Esophagus muscularis mucosa (tissue), 4 donors: ENCODE data around the gene ANXA10. TPM values are rescaled to one million over a fixed set of nuclear protein-coding genes. Genes with fewer than 3 reads are reported as not detected.
"Not testable (repeated sequence)": the region's sequence is repeated elsewhere in the genome, so short reads cannot be mapped to it uniquely, and the experiment has no call there.

ENCODE experiments used
- DNase-seq: peaks from one replicate; pipeline ENCODE4 v3.0.0-alpha.2; 2017; ENCODE audit errors: extremely low spot score
- H3K27ac ChIP-seq, 4 donors: fragments of 200-600 bp; sonication (generic); replicated peaks in 1 of 4; 1 replicate in 3 of 4; 2 replicates in 1 of 4; pipeline ENCODE4 v1.5.1; 2016 to 2019; ENCODE audit warnings: mild to moderate bottlenecking in 1 of 4
- H3K27me3 ChIP-seq, 4 donors: fragments of 200-600 bp; sonication (generic); one replicate each; pipeline versions ENCODE4 v1.5.1 to v1.6.0; 2016 to 2019
- H3K36me3 ChIP-seq, 4 donors: fragments of 200-600 bp; sonication (generic); one replicate each; pipeline ENCODE4 v1.5.1; 2016 to 2019
- H3K4me1 ChIP-seq, 4 donors: fragments of 200-600 bp; sonication (generic); one replicate each; pipeline ENCODE4 v1.5.1; 2016 to 2019
- H3K4me3 ChIP-seq, 4 donors: fragments of 200-600 bp; sonication (generic); 1 replicate in 2 of 4; 2 replicates in 2 of 4; pipeline ENCODE4 v1.5.1; 2016 to 2019; ENCODE audit warnings: mild to moderate bottlenecking in 4 of 4, moderate library complexity in 1 of 4
- H3K9me3 ChIP-seq, 4 donors: fragments of 200-600 bp; sonication (generic); 1 replicate in 3 of 4; 2 replicates in 1 of 4; pipeline ENCODE4 v1.5.1; 2016 to 2019
- EP300 ChIP-seq: sonication (generic); formaldehyde crosslinking; IDR thresholded peaks from one replicate; pipeline ENCODE4 v1.6.1; 2017; ENCODE audit warnings: antibody characterized with exemption
- POLR2A ChIP-seq: fragments of 450-650 bp; IDR thresholded peaks from one replicate; pipeline ENCODE4 v1.6.1; 2017; ENCODE audit warnings: antibody characterized with exemption, moderate library complexity, mild to moderate bottlenecking, low read depth
- POLR2AphosphoS5 ChIP-seq, 2 donors: sonication (generic); formaldehyde crosslinking; IDR thresholded peaks; one replicate each; pipeline ENCODE4 v1.6.1; 2017; ENCODE audit warnings: antibody characterized with exemption in 2 of 2
- WGBS: methylation state at CpG from one replicate; pipeline ENCODE4 v1.1.5; 2018; 5-methylcytosine and 5-hydroxymethylcytosine counted together
- intact Hi-C: fragments of 100-400 bp; cut with DNase I; formaldehyde crosslinking; loops from one replicate; pipeline ENCODE4 v1.15.1; 2023
- total RNA-seq, 4 donors: library from RNA; depleted of rRNA; stranded (reverse); fragments of >200 nt; gene quantifications; one replicate each; pipeline versions ENCODE4 v1.1.0 to v1.2.1, GENCODE V29; 2016
- TF ChIP-seq, protein P1 (sequence below), 3 experiments: fragments of 200-600 bp in 2 of 3; fragments of 450-650 bp in 1 of 3; sonication (generic) in 2 of 3; IDR thresholded peaks; one replicate each; pipeline ENCODE4 v1.5.1; 2017 to 2019; ENCODE audit warnings: antibody characterized with exemption in 3 of 3, mild to moderate bottlenecking in 2 of 3, moderate library complexity in 1 of 3

ANXA10 gene
- total RNA-seq, 4 donors from 2014 or later: 4.6 TPM; not detected in 3

DNA sequence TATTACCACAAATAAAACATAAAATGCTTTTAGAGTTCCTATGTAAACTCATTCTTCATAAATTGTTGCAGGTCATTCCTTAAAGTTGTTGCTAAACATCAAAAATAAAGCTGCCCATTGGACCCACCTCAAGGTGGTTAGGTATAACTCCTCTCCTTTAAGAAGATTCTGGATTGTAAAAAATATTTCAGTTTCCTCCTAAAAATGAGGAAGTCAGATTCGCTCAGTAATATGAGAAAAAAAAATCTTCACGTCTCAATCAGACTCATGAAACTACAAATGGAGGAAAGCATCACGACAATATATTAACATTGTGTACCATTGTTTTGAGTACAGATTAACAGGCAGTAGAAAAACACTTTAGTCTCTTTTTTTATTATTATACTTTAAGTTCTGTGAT, 120.3 kb downstream of the ANXA10 start:
- Histone ChIP-seq H3K36me3 (peaks cover 4 to 16% (median 10%) of the 10 kb centered on the region in 4 donors), H3K4me1 (no peaks in the 10 kb centered on the region), H3K9me3 (no peaks in the 10 kb centered on the region), H3K27me3 (no peaks in the 10 kb centered on the region), H3K4me3 (no peak overlapping the region), H3K27ac (no peak overlapping the region)
- WGBS: 87% methylated on average over 3 of the region's 3 CpGs
- DNase-seq: no peak
- TF ChIP-seq EP300 (no peak), POLR2A (no peak), POLR2AphosphoS5 (IDR thresholded peaks at IDR 0.05) (no peak)
- TF ChIP-seq, protein P1, sequence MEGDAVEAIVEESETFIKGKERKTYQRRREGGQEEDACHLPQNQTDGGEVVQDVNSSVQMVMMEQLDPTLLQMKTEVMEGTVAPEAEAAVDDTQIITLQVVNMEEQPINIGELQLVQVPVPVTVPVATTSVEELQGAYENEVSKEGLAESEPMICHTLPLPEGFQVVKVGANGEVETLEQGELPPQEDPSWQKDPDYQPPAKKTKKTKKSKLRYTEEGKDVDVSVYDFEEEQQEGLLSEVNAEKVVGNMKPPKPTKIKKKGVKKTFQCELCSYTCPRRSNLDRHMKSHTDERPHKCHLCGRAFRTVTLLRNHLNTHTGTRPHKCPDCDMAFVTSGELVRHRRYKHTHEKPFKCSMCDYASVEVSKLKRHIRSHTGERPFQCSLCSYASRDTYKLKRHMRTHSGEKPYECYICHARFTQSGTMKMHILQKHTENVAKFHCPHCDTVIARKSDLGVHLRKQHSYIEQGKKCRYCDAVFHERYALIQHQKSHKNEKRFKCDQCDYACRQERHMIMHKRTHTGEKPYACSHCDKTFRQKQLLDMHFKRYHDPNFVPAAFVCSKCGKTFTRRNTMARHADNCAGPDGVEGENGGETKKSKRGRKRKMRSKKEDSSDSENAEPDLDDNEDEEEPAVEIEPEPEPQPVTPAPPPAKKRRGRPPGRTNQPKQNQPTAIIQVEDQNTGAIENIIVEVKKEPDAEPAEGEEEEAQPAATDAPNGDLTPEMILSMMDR (IDR thresholded peaks at IDR 0.05): no peak
- intact Hi-C loops: no loop called here

DNA sequence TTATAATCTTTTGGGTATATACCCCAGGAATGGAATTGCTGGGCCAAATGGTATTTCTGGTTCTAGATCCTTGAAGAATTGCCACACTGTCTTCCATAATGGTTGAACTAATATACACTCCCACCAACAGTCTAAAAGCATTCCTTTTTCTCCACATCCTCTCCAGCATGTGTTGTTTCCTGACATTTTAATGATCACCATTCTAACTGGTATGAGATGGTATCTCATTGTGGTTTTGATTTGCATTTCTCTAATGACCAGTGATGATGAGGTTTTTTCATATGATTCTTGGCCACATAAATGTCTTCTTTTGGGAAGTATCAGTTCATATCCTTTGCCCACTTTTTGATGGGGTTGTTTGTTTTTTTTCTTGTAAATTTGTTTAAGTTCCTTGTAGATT, 121.2 kb downstream of the ANXA10 start:
- H3K9me3 ChIP-seq, H3K4me1 ChIP-seq, H3K4me3 ChIP-seq, intact Hi-C loops, H3K27ac ChIP-seq, DNase-seq, H3K27me3 ChIP-seq: not testable (repeated sequence)
- peaks cover 8 to 25% (median 14%) of the 10 kb centered on the region in 4 donors for H3K36me3 ChIP-seq

DNA sequence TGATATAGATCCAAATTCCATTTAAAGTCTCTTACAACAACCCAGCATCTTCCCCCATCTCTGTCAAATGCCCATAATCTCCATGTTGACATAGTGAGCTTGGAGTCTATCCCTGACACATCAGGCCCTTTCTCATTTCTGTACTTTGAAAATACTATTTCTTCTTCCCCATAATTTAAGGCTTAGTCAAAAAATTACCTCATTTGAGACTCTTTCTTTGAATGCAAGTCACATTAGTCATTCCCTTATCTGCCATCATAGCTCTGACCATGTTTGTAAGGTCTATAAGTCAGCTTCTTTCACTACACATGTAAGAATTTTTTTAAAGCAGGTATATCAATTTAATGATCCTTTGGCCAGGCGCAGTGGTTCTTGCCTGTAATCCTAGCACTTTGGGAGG, 126.3 kb downstream of the ANXA10 start:
- Histone ChIP-seq H3K9me3 (no peaks in the 10 kb centered on the region), H3K4me3 (no peak overlapping the region), H3K27me3 (no peaks in the 10 kb centered on the region), H3K36me3 (peaks cover 15 to 62% (median 31%) of the 10 kb centered on the region in 4 donors), H3K27ac (no peak overlapping the region), H3K4me1 (no peaks in the 10 kb centered on the region)
- no peak for TF ChIP-seq POLR2A
- no peak for TF ChIP-seq EP300
- TF ChIP-seq POLR2AphosphoS5 (IDR thresholded peaks at IDR 0.05): no peak
- no peak for DNase-seq
- intact Hi-C loops: no loop called here
- WGBS: 94% methylated on average over 1 of the region's 1 CpG

DNA sequence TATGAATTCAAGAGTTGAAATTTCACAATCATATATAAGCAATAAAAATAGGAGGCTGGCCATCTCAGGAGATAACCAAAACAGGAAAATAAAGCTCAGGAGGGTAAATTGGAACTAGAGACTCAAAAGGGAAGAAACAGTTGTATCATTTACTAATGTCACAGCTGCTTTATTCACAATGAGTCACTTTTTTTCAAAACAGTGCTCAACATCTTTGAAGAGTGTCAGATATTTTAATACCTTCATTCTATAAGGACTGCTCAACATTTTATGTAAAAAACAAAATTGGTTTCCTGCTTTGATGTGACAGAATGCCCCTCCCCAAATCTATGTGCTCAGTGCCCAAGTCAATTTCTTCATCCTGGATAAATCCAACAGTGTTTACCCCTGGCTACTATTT, 128.6 kb downstream of the ANXA10 start:
- no peak for TF ChIP-seq POLR2A
- TF ChIP-seq EP300: no peak
- TF ChIP-seq POLR2AphosphoS5 (IDR thresholded peaks at IDR 0.05): no peak
- TF ChIP-seq, protein P1 (IDR thresholded peaks at IDR 0.05): no peak
- H3K27ac ChIP-seq: no peak overlapping the region
- peaks cover 15 to 62% (median 36%) of the 10 kb centered on the region in 4 donors for H3K36me3 ChIP-seq
- no peak overlapping the region for H3K4me3 ChIP-seq
- H3K9me3 ChIP-seq: no peaks in the 10 kb centered on the region
- no peaks in the 10 kb centered on the region for H3K4me1 ChIP-seq
- DNase-seq: no peak
- no peaks in the 10 kb centered on the region for H3K27me3 ChIP-seq
- intact Hi-C loops: no loop called here

DNA sequence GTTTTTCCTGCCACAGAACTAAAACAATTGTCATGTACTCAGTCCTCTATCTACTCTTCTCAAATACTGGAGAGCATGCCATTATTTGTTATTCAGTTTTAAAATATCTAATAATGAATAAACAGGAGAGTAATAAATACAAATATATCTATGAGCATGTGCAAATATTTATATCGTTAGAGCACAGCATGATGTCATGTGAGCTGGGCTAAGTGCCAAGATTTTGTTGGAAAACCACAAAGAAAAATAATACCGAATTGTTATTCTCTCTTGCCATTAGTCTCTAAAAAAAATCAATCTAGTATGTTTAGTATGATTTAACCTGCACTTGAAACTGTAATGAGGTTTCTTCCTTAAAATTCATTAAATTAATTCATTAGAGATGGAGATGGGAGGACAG, 129.0 kb downstream of the ANXA10 start:
- TF ChIP-seq EP300 (no peak), POLR2A (no peak), POLR2AphosphoS5 (IDR thresholded peaks at IDR 0.05) (no peak)
- TF ChIP-seq, protein P1 (IDR thresholded peaks at IDR 0.05): no peak
- H3K9me3 ChIP-seq: no peaks in the 10 kb centered on the region
- no peak overlapping the region for H3K27ac ChIP-seq
- no peaks in the 10 kb centered on the region for H3K4me1 ChIP-seq
- no peaks in the 10 kb centered on the region for H3K27me3 ChIP-seq
- 27% methylated on average over 2 of the region's 2 CpGs for WGBS
- DNase-seq: no peak
- H3K36me3 ChIP-seq: peaks cover 15 to 65% (median 38%) of the 10 kb centered on the region in 4 donors
- no peak overlapping the region for H3K4me3 ChIP-seq
- intact Hi-C loops: no loop called here

Other genes with a start within 250 kb of the ANXA10 start
- 10 to 100 TPM in 2 of 4 donors, 1 to 10 TPM in 2; 6.0 to 13.3 (median 9.8) TPM for gene DDX60, start 226.2 kb downstream of the ANXA10 start, total RNA-seq